ENCODE measurements around the gene CDAN1.
"Not testable (repeated sequence)": the region's sequence is repeated elsewhere in the genome, so short reads cannot be mapped to it uniquely, and the experiment has no call there.

The CDAN1 gene

DNA sequence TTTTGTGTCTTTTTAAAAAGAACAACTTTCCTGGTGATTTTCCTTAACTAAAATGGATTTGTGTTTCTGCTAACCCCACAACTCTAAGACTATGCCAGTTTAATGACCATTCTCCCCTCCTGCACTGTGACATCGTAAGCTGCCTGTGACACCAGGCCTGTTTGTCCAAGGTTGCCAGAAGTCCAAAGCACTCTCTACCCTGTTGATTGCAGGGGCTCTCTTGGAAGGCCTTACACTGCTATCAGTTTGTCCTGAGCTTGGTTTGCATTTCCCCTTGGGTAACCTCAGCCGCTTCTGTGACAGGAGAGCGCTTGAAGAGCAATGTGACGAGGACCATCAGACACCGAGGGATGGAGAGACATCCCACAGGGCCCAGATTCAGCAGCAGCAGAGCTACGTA, 55.8 kb downstream of the CDAN1 start:
- Histone ChIP-seq H3K27me3 (ENCODE audit: insufficient read depth, poor library complexity, severe bottlenecking) (no peaks in the 10 kb centered on the region), H3K4me3 (replicated peaks; ENCODE audit: insufficient read depth, low read length) (no peak overlapping the region), H3K27ac (replicated peaks) (no peak overlapping the region)
- no peak for DNase-seq (ENCODE audit: low read depth in 1 of 2, low spot score in 1 of 2)
- no peak for TF ChIP-seq GABPA (IDR thresholded peaks at IDR 0.05; ENCODE audit: low read depth)
- TF ChIP-seq CTCF (IDR thresholded peaks at IDR 0.05; ENCODE audit: insufficient read depth, low read length), result no peak
- TF ChIP-seq REST (IDR thresholded peaks at IDR 0.05; ENCODE audit: insufficient replicate concordance, low read depth), result no peak
- TF ChIP-seq POLR2AphosphoS5 (IDR thresholded peaks at IDR 0.05; ENCODE audit: low read depth), result no peak
- TF ChIP-seq SPI1 (IDR thresholded peaks at IDR 0.05; ENCODE audit: borderline replicate concordance, low read depth), result no peak

DNA sequence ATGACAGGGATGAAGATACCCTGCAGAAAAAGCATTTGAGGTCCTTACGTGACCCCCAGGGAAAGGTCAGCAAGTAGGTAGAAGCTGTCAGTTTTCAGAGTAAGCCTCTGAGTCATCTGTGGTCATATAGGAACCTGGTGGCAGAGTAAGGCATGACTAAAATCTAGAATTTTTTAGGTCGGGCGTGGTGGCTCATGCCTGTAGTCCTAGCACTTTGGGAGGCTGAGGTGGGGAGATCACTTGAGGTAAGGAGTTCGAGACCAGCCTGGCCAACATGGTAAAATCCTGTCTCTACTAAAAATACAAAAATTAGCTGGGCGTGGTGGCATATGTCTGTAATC, 56.8 kb downstream of the CDAN1 start:
- H3K4me3 ChIP-seq (replicated peaks; ENCODE audit: insufficient read depth, low read length); DNase-seq (ENCODE audit: low read depth in 1 of 2, low spot score in 1 of 2); H3K27me3 ChIP-seq (ENCODE audit: insufficient read depth, poor library complexity, severe bottlenecking); H3K27ac ChIP-seq (replicated peaks): not testable (repeated sequence)

DNA sequence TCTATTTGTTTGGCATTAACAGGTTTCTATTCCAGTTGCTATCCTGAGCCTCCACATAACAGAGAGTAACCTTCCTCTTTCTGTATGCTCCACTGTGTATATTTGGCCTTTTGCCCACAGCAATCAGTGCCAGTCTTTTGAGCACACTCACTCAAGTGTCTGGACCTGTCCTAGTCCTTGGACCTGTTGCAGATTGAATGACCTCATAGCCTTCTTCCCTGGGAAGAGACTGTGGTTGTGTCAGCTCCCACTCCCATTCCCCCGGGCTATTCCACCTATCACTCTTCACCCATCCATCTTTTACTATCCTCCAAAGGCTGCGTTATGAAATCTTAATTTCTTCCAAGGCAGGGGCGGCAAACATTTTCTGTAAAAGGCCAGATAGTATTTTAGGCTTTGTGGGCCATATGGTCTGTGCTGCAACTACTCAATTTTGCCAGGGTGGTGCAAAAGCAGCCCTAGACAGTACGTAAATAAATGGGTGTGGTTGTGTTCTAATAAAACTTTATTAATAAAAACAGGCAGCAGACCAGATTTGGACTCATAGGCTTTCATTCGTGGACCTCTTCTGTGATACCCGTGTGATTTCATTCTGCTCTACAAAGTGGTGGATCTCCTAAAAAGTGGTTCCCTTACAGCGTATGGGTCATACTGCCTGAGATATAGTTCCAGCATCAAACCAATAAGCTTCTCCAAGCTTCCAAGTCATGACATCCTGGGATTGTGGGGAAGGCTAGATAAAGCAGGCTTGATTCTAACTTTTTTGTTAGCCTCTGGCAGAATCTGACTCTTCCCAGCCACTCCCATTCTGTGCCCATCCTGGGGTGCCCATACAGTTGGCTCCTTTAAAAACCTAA, 57.4 kb downstream of the CDAN1 start:
- no peaks in the 10 kb centered on the region for H3K27me3 ChIP-seq (ENCODE audit: insufficient read depth, poor library complexity, severe bottlenecking)
- H3K4me3 ChIP-seq (replicated peaks; ENCODE audit: insufficient read depth, low read length), result no peak overlapping the region
- DNase-seq (ENCODE audit: low read depth in 1 of 2, low spot score in 1 of 2), result no peak
- no peak for TF ChIP-seq GABPA (IDR thresholded peaks at IDR 0.05; ENCODE audit: low read depth)
- TF ChIP-seq REST (IDR thresholded peaks at IDR 0.05; ENCODE audit: insufficient replicate concordance, low read depth), result no peak
- no peak for TF ChIP-seq SPI1 (IDR thresholded peaks at IDR 0.05; ENCODE audit: borderline replicate concordance, low read depth)
- no peak for TF ChIP-seq POLR2AphosphoS5 (IDR thresholded peaks at IDR 0.05; ENCODE audit: low read depth)
- TF ChIP-seq CTCF (IDR thresholded peaks at IDR 0.05; ENCODE audit: insufficient read depth, low read length), result no peak
- no peak overlapping the region for H3K27ac ChIP-seq (replicated peaks)

GRCh38 chr15:42675021-42675420, 61.9 kb downstream of the CDAN1 start:
- no peak for DNase-seq (ENCODE audit: low read depth in 1 of 2, low spot score in 1 of 2)
- H3K27ac ChIP-seq (replicated peaks), result no peak overlapping the region
- H3K4me3 ChIP-seq (replicated peaks; ENCODE audit: insufficient read depth, low read length), result no peak overlapping the region
- no peaks in the 10 kb centered on the region for H3K27me3 ChIP-seq (ENCODE audit: insufficient read depth, poor library complexity, severe bottlenecking)
- TF ChIP-seq CTCF (IDR thresholded peaks at IDR 0.05; ENCODE audit: insufficient read depth, low read length) (no peak), POLR2AphosphoS5 (IDR thresholded peaks at IDR 0.05; ENCODE audit: low read depth) (no peak), SPI1 (IDR thresholded peaks at IDR 0.05; ENCODE audit: borderline replicate concordance, low read depth) (no peak), REST (IDR thresholded peaks at IDR 0.05; ENCODE audit: insufficient replicate concordance, low read depth) (no peak), GABPA (IDR thresholded peaks at IDR 0.05; ENCODE audit: low read depth) (no peak)
